H1 (cell line): Measurements from ENCODE around the gene GABRR2. TPM values are rescaled to one million over a fixed set of nuclear protein-coding genes. Genes with fewer than 3 reads are reported as not detected.

Source experiments
- CTCF ChIA-PET: fragments of 300-600 bp; sonication (Branson Sonifier 250); formaldehyde crosslinking; loops from one replicate; lab custom pipeline; 2021; ENCODE audit not compliant: partially characterized antibody; lab: Charles Lee
- POLR2A ChIA-PET: fragments of 300-600 bp; sonication (Branson Sonifier 250); formaldehyde crosslinking; loops from one replicate; lab custom pipeline; 2021; ENCODE audit warnings: inconsistent platforms; ENCODE audit not compliant: partially characterized antibody; lab: Charles Lee
- DNase-seq, 2 experiments: peaks; one replicate each; pipeline versions ENCODE4 v3.0.0 to v3.0.0-alpha.2; 2010 to 2022; ENCODE audit warnings: low spot score in 2 of 2, low read depth in 1 of 2, mixed read lengths in 1 of 2
- FAIRE-seq: peaks from 2 replicates; lab custom pipeline; 2011; peaks lifted over from hg19 to GRCh38; lab: Jason Lieb, UNC
- H2AFZ ChIP-seq: 2 replicates; pipeline ENCODE4 v1.8.1; 2012; ENCODE audit warnings: low read length, inconsistent platforms
- H2AK5ac ChIP-seq: 2 replicates; pipeline ENCODE4 v1.6.1; 2013; ENCODE audit warnings: low read depth, low read length
- H2BK120ac ChIP-seq: replicated peaks from 2 replicates; pipeline ENCODE3; 2013; ENCODE audit warnings: low read depth, low read length, inconsistent platforms
- H2BK12ac ChIP-seq: 2 replicates; pipeline ENCODE4 v1.6.1; 2013; ENCODE audit warnings: low read depth, low read length
- H2BK15ac ChIP-seq: 2 replicates; pipeline ENCODE4 v1.6.1; 2013; ENCODE audit warnings: low read length
- H2BK20ac ChIP-seq: 2 replicates; pipeline ENCODE4 v1.6.1; 2013; ENCODE audit warnings: low read length
- H2BK5ac ChIP-seq: 2 replicates; pipeline ENCODE4 v1.6.1; 2013; ENCODE audit warnings: low read depth, low read length
- H3K14ac ChIP-seq: 2 replicates; pipeline ENCODE4 v1.6.1; 2013; ENCODE audit warnings: inconsistent platforms; ENCODE audit not compliant: insufficient read length
- H3K18ac ChIP-seq: 2 replicates; pipeline ENCODE4 v1.6.1; 2013; ENCODE audit warnings: low read length; ENCODE audit errors: extremely low read depth
- H3K23ac ChIP-seq: 2 replicates; pipeline ENCODE4 v1.6.1; 2013; ENCODE audit warnings: inconsistent platforms; ENCODE audit not compliant: insufficient read length
- H3K23me2 ChIP-seq: 2 replicates; pipeline ENCODE4 v1.6.1; 2013; ENCODE audit warnings: low read depth, low read length
- H3K27ac ChIP-seq: 2 replicates; pipeline ENCODE4 v1.6.1; 2011; ENCODE audit warnings: low read depth, low read length, inconsistent platforms
- H3K27me3 ChIP-seq, 4 experiments: replicated peaks in 1 of 4; 1 replicate in 1 of 4; 2 replicates in 3 of 4; pipeline versions ENCODE4 v1.6.1 to v1.8.1; 2011 to 2013; ENCODE audit warnings: low read length in 3 of 4, mild to moderate bottlenecking in 3 of 4, inconsistent platforms in 2 of 4, mixed read lengths in 2 of 4, moderate library complexity in 1 of 4; ENCODE audit not compliant: control insufficient read depth in 3 of 4, insufficient read depth in 3 of 4; ENCODE audit errors: extremely low read depth in 1 of 4
- H3K36me3 ChIP-seq, 4 experiments: 2 replicates each; pipeline versions ENCODE4 v1.6.1 to v1.8.1; 2011 to 2013; ENCODE audit warnings: mild to moderate bottlenecking in 4 of 4, low read length in 3 of 4, moderate library complexity in 2 of 4, control low read depth in 1 of 4, inconsistent platforms in 1 of 4; ENCODE audit not compliant: insufficient read depth in 4 of 4, control insufficient read depth in 2 of 4
- H3K4ac ChIP-seq: replicated peaks from 2 replicates; pipeline ENCODE3; 2013; ENCODE audit warnings: low read length, low read depth, mixed read lengths, inconsistent platforms; ENCODE audit not compliant: insufficient read length
- H3K4me1 ChIP-seq, 4 experiments: replicated peaks in 1 of 4; 1 replicate in 1 of 4; 2 replicates in 3 of 4; pipeline versions ENCODE4 v1.6.1 to v1.8.1; 2011 to 2013; ENCODE audit warnings: low read length in 3 of 4, inconsistent platforms in 2 of 4, mixed read lengths in 1 of 4; ENCODE audit not compliant: insufficient read depth in 4 of 4, control insufficient read depth in 3 of 4
- H3K4me2 ChIP-seq, 2 experiments: 2 replicates each; pipeline versions ENCODE4 v1.6.1 to v1.8.1; 2011 to 2013; ENCODE audit warnings: low read depth in 2 of 2, low read length in 2 of 2, control low read depth in 1 of 2, inconsistent platforms in 1 of 2, mild to moderate bottlenecking in 1 of 2; ENCODE audit not compliant: insufficient read depth in 1 of 2
- H3K4me3 ChIP-seq, 4 experiments: fragments of 200-600, 300-600 bp in 1 of 4; sonication (generic), shearing (Covaris generic), sonication (Bioruptor Twin) in 1 of 4; 2 replicates each; pipeline versions ENCODE4 v1.5.1 to v1.8.1; 2011 to 2016; ENCODE audit warnings: low read length in 4 of 4, low read depth in 3 of 4, control low read depth in 2 of 4, inconsistent platforms in 2 of 4, mild to moderate bottlenecking in 2 of 4, mixed read lengths in 1 of 4, moderate library complexity in 1 of 4; ENCODE audit not compliant: insufficient read depth in 2 of 4; ENCODE audit errors: extremely low read depth in 1 of 4
- H3K56ac ChIP-seq: replicated peaks from 2 replicates; pipeline ENCODE3; 2013; ENCODE audit warnings: low read depth, mild to moderate bottlenecking, mixed read lengths, low read length, inconsistent platforms; ENCODE audit not compliant: insufficient read length
- H3K79me1 ChIP-seq: 2 replicates; pipeline ENCODE4 v1.6.1; 2013; ENCODE audit warnings: low read depth, low read length, control low read depth
- H3K79me2 ChIP-seq, 2 experiments: 2 replicates each; pipeline versions ENCODE4 v1.6.1 to v1.8.1; 2012 to 2013; ENCODE audit warnings: low read length in 2 of 2, mild to moderate bottlenecking in 2 of 2, inconsistent platforms in 1 of 2; ENCODE audit not compliant: insufficient read depth in 2 of 2, control insufficient read depth in 1 of 2
- H3K9ac ChIP-seq, 4 experiments: replicated peaks in 1 of 4; 1 replicate in 1 of 4; 2 replicates in 3 of 4; pipeline versions ENCODE4 v1.6.1 to v1.8.1; 2011 to 2013; ENCODE audit warnings: low read depth in 3 of 4, low read length in 3 of 4, control low read depth in 2 of 4, mild to moderate bottlenecking in 2 of 4, moderate library complexity in 2 of 4, inconsistent platforms in 1 of 4; ENCODE audit errors: extremely low read depth in 1 of 4
- H3K9me3 ChIP-seq, 2 experiments: 2 replicates each; pipeline versions ENCODE4 v1.6.1 to v1.8.1; 2012 to 2013; ENCODE audit warnings: mild to moderate bottlenecking in 2 of 2, moderate library complexity in 2 of 2, control low read depth in 1 of 2, inconsistent platforms in 1 of 2, low read depth in 1 of 2, low read length in 1 of 2, mixed read lengths in 1 of 2; ENCODE audit not compliant: insufficient read depth in 2 of 2
- H4K20me1 ChIP-seq, 2 experiments: replicated peaks in 1 of 2; 2 replicates each; pipeline versions ENCODE3 to v1.8.1; 2011 to 2013; ENCODE audit warnings: inconsistent platforms in 2 of 2, low read length in 2 of 2, mild to moderate bottlenecking in 1 of 2; ENCODE audit not compliant: insufficient read depth in 2 of 2, control insufficient read depth in 1 of 2
- H4K5ac ChIP-seq: 2 replicates; pipeline ENCODE4 v1.6.1; 2013; ENCODE audit warnings: low read length, low read depth, mixed read lengths, inconsistent platforms; ENCODE audit not compliant: insufficient read length
- H4K8ac ChIP-seq: 2 replicates; pipeline ENCODE4 v1.8.0; 2013; ENCODE audit warnings: mild to moderate bottlenecking, moderate library complexity, low read length, inconsistent platforms; ENCODE audit not compliant: insufficient read depth; ENCODE audit errors: extremely low read depth
- H4K91ac ChIP-seq: replicated peaks from 2 replicates; pipeline ENCODE3; 2013; ENCODE audit warnings: low read length, mixed read lengths, inconsistent platforms; ENCODE audit not compliant: insufficient read length
- JUND ChIP-seq: IDR thresholded peaks from 2 replicates; pipeline ENCODE4 v1.6.1; 2011; ENCODE audit warnings: mild to moderate bottlenecking, improper control_type of control experiment, low read length
- RBBP5 ChIP-seq: IDR thresholded peaks from 2 replicates; pipeline ENCODE4 v1.7.1; 2012; ENCODE audit warnings: low read depth, mild to moderate bottlenecking, inconsistent platforms, low read length, moderate library complexity, borderline replicate concordance
- WGBS, 2 experiments: shearing (Covaris generic) in 1 of 2; methylation state at CpG; one replicate each; pipeline versions ENCODE4 v1.1.6 to v1.1.7; 2013 to 2015; ENCODE audit warnings: low lambda C conversion rate in 2 of 2, mixed read lengths in 2 of 2, inconsistent platforms in 1 of 2, low coverage in 1 of 2, missing lambda C conversion rate in 1 of 2; ENCODE audit not compliant: insufficient replicate concordance in 2 of 2, insufficient coverage in 1 of 2, insufficient read length in 1 of 2; ENCODE audit errors: extremely low coverage in 1 of 2, missing lambda C conversion rate in 1 of 2; 5-methylcytosine and 5-hydroxymethylcytosine counted together
- polyA plus RNA-seq, 7 experiments: library from polyadenylated mRNA; depleted of rRNA in 3 of 7; stranded (reverse) in 5 of 7; unstranded in 2 of 7; fragments of >200 nt in 5 of 7; fragments of 200-250 nt in 2 of 7; gene quantifications; 1 replicate in 5 of 7; 2 replicates in 1 of 7; 4 replicates in 1 of 7; pipeline versions ENCODE4 v1.2.1 to v1.2.3, GENCODE V29; 2011 to 2013; ENCODE audit warnings: missing spikeins in 2 of 7, mixed read lengths in 2 of 7
- total RNA-seq: library from RNA; stranded (reverse); fragmentation: NEBNext Ultra II Directional; extraction: Animal tissue kit (Norgen Biotek cat#: 25700); gene quantifications from 2 replicates; pipeline ENCODE4 v1.2.1, GENCODE V29; 2021

GABRR2 gene
- total and polyA plus RNA-seq, 2 of the 8 experiments (the other 6 are each of a cell fraction or from before 2014, with no cell fraction given), result not detected

DNA sequence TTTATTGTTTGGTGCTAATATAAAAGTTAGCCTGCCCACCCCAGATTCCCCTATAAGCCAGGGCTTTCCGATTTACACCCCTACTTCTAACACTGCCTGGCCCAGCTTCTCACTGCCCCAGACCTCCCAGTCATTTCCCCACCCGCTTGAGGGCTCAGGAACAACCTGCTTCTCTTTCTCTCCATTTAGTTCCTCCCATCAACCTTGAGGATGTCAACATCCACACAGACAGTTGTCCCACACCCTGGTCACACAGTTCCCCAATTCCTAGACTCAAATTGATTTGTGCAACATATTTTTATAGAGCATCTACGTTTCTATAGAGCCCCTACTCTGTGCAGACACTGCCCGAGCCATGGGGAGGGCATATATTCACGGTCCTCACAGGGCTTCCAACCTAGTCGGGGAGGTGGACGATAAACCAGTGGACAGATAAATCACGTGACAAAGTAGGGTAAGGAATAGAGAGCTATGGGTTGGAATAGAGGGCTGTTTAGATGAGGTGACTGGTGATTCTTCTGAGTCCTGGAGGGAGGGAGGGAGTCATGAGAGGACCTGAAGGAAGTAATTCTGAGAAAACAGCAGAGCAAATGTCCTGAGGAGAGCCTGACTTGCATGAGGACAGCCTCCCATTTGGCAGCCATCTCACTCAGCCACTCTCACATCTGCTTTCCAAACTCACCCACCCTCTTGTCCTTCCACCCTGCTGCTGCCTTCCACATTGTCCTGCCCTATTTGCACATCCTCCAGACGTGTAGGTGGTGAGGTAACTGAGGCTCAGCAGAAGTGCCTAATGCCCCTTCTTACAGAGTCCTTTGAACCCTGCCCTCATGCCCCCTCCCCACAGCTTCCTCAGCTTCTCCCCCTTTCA, 6.3 kb downstream of the GABRR2 start:
- Histone ChIP-seq H2BK15ac (no peak overlapping the region), H3K79me2 (no peaks in the 10 kb centered on the region), H3K4me2 (no peak overlapping the region), H2BK12ac (no peak overlapping the region), H3K14ac (no peak overlapping the region), H2BK5ac (no peak overlapping the region), H4K91ac (no peak overlapping the region), H3K4me3 (no peak overlapping the region), H3K9ac (no peak overlapping the region), H2AFZ (no peak overlapping the region), H3K23me2 (no peaks in the 10 kb centered on the region), H3K23ac (no peak overlapping the region), H3K36me3 (no peaks in the 10 kb centered on the region), H3K27me3 (no peaks in the 10 kb centered on the region), H3K4ac (no peak overlapping the region), H3K18ac (no peak overlapping the region), H2BK20ac (no peak overlapping the region), H3K79me1 (no peaks in the 10 kb centered on the region), H4K5ac (peak overlapping the region; percentile 18), H4K8ac (no peak overlapping the region), H3K27ac (no peak overlapping the region), H3K56ac (no peak overlapping the region), H3K9me3 (no peaks in the 10 kb centered on the region), H3K4me1 (peaks cover 0 to 3% (median 0%) of the 10 kb centered on the region in 4 experiments; a peak in 3 of 7 replicates), H2BK120ac (no peak overlapping the region), H2AK5ac (no peak overlapping the region), H4K20me1 (no peaks in the 10 kb centered on the region)
- WGBS, 2 experiments, result 79% methylated on average over 9 of the region's 9 CpGs; no CpG with 5 or more reads in 1 of the 2 experiments
- no peak for FAIRE-seq
- ChIA-PET CTCF (interaction anchor here (0.6 to 6.6 kb wide), 8 partner anchors 9 to 326 kb away, joined by 3 to 133 read pairs (median 12); no protein-coding TSS in a partner anchor), POLR2A (interaction anchor here (0.9 kb wide), 1 partner anchor 43 kb away, joined by 3 read pairs; no protein-coding TSS in a partner anchor)
- DNase-seq, result no peak
- no peak for TF ChIP-seq RBBP5
- TF ChIP-seq JUND, result no peak
